Middle frontal gyrus (tissue), 1 donor: Measurements from ENCODE around the gene SKIC3.

Experiments used
- DNase-seq: peaks from one replicate; pipeline ENCODE4 v3.0.0-alpha.2; 2015; ENCODE audit warnings: low spot score; ENCODE audit errors: extremely low spot score

Gene SKIC3

GRCh38 chr5:95531491-95531890, 23.3 kb downstream of the SKIC3 start:
- no peak for DNase-seq

GRCh38 chr5:95530416-95530815, 24.4 kb downstream of the SKIC3 start:
- no peak for DNase-seq

- DNase-seq: no peak
These were observed 26.2 kb downstream of the SKIC3 start for GRCh38 chr5:95528565-95528964.

GRCh38 chr5:95526871-95527270, 27.9 kb downstream of the SKIC3 start:
- no peak for DNase-seq

- no peak for DNase-seq
These were observed 30.4 kb downstream of the SKIC3 start for GRCh38 chr5:95524423-95524822.

GRCh38 chr5:95520206-95520605, 34.6 kb downstream of the SKIC3 start:
- no peak for DNase-seq

GRCh38 chr5:95519681-95520080, 35.1 kb downstream of the SKIC3 start:
- DNase-seq: no peak

GRCh38 chr5:95519151-95519550, 35.6 kb downstream of the SKIC3 start:
- no peak for DNase-seq

GRCh38 chr5:95518417-95518816, 36.4 kb downstream of the SKIC3 start:
- no peak for DNase-seq

- no peak for DNase-seq
These were observed 43.2 kb downstream of the SKIC3 start for GRCh38 chr5:95511606-95512005.

- no peak for DNase-seq
These were observed 46.2 kb downstream of the SKIC3 start for GRCh38 chr5:95508550-95508949.
